ENCODE results near the gene POM121. TPM values are rescaled to one million over a fixed set of nuclear protein-coding genes. Genes with fewer than 3 reads are reported as not detected.
A peak's percentile ranks its signal among the peaks of the same experiment; 100 is the strongest.

The POM121 gene
- total and polyA plus RNA-seq, 2 of the 8 experiments (the other 6 are each of a cell fraction or from before 2014, with no cell fraction given) = 11.5 to 57.0 TPM

DNA sequence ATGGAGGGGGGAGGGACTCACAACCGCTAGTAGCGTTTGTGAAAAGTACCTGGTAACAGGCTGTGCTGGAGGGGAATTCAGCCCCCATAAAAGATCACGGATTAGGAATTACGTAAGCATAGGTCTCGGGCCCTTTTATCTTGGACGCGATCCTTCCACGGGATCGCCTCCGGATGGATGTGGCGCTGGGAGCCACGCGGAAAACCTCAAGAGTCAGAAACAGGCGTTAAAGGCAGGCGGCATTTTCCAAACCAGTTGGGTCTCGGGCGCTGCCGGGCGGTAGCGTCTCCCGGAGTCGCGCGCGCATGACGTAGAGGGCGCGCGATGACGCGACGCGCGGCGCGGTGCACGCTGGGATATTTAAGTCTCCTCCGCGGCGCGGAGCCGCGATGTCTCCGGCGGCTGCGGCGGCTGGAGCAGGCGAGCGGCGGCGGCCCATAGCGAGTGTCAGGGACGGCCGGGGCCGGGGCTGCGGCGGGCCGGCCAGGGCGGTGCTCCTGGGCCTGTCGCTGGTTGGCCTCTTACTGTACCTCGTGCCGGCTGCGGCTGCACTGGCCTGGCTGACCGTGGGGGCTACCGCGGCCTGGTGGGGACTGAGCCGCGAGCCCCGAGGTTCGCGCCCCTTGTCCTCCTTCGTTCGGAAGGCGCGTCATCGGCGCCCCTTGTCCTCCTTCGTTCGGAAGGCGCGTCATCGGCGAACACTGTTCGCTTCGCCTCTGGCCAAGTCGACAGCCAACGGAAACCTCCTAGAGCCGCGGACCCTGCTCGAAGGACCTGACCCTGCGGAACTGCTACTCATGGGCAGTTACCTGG, at the start of gene POM121 (continued):
- TF ChIP-seq POLR2AphosphoS5 (IDR thresholded peaks at IDR 0.05; ENCODE audit: low read depth, low read length) (peak; percentile 75), CHD7 (IDR thresholded peaks at IDR 0.05; ENCODE audit: insufficient replicate concordance, low read length) (no peak), BCL11A (IDR thresholded peaks at IDR 0.05; ENCODE audit: low read depth in 2 of 2, low read length in 2 of 2) (no peak), CREB1 (IDR thresholded peaks at IDR 0.05) (peak; percentile 97), TAF1 (IDR thresholded peaks at IDR 0.05; ENCODE audit: low read depth, low read length) (peak; percentile 91), KDM1A (IDR thresholded peaks at IDR 0.05; ENCODE audit: borderline replicate concordance, low read length) (no peak), EP300 (IDR thresholded peaks at IDR 0.05; ENCODE audit: borderline replicate concordance in 1 of 2, low read depth in 2 of 2, low read length in 2 of 2) (peak in 1 of 2 experiments; percentile 52; a peak in 1 of 3 replicates), TAF7 (optimal IDR thresholded peaks at IDR 0.05; ENCODE audit: borderline replicate concordance, low read depth, low read length) (no peak)
- TF ChIP-seq, protein P1, sequence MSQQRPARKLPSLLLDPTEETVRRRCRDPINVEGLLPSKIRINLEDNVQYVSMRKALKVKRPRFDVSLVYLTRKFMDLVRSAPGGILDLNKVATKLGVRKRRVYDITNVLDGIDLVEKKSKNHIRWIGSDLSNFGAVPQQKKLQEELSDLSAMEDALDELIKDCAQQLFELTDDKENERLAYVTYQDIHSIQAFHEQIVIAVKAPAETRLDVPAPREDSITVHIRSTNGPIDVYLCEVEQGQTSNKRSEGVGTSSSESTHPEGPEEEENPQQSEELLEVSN (IDR thresholded peaks at IDR 0.05) = 0 out of 2 replicates have a peak, but pooled peaks have one; percentile 50

Measured in H1 (cell line).